Esophagus squamous epithelium (tissue), 5 donors: ENCODE data around the gene RTTN. TPM values are rescaled to one million over a fixed set of nuclear protein-coding genes. Genes with fewer than 3 reads are reported as not detected.

Experiments used
- DNase-seq: peaks from one replicate; lab custom pipeline; 2025; lab: John Stamatoyannopoulos, UW
- H3K27ac ChIP-seq, 4 donors: fragments of 200-600 bp; sonication (generic); one replicate each; pipeline ENCODE4 v1.5.1; 2016 to 2019; ENCODE audit warnings: mild to moderate bottlenecking in 1 of 4
- H3K27me3 ChIP-seq, 4 donors: fragments of 200-600 bp; sonication (generic); 1 replicate in 3 of 4; 2 replicates in 1 of 4; pipeline versions ENCODE4 v1.5.1 to v1.6.0; 2017 to 2021; ENCODE audit warnings: antibody characterized with exemption in 1 of 4
- H3K36me3 ChIP-seq, 3 donors: fragments of 200-600 bp; sonication (generic); one replicate each; pipeline ENCODE4 v1.5.1; 2016 to 2019
- H3K4me1 ChIP-seq, 3 donors: fragments of 200-600 bp; sonication (generic); one replicate each; pipeline ENCODE4 v1.5.1; 2017 to 2019
- H3K4me3 ChIP-seq, 4 donors: fragments of 200-600 bp; sonication (generic); 1 replicate in 3 of 4; 2 replicates in 1 of 4; pipeline ENCODE4 v1.5.1; 2016 to 2019; ENCODE audit warnings: mild to moderate bottlenecking in 2 of 4, moderate library complexity in 1 of 4
- H3K9me3 ChIP-seq, 3 donors: fragments of 200-600 bp; sonication (generic); one replicate each; pipeline ENCODE4 v1.5.1; 2016 to 2019
- CTCF ChIP-seq, 6 experiments: fragments of 450-650 bp in 4 of 6; fragments of 200-600 bp in 2 of 6; sonication (generic) in 2 of 6; IDR thresholded peaks; one replicate each; pipeline ENCODE4 v1.5.1; 2016 to 2019; ENCODE audit warnings: antibody characterized with exemption in 6 of 6, mild to moderate bottlenecking in 4 of 6, moderate library complexity in 4 of 6
- POLR2A ChIP-seq, 4 donors: fragments of 450-650 bp; IDR thresholded peaks; one replicate each; pipeline ENCODE4 v1.6.1; 2017; ENCODE audit warnings: antibody characterized with exemption in 4 of 4, mild to moderate bottlenecking in 4 of 4, moderate library complexity in 3 of 4
- WGBS, 2 donors: methylation state at CpG; one replicate each; pipeline ENCODE4 v1.1.5; 2018; 5-methylcytosine and 5-hydroxymethylcytosine counted together
- intact Hi-C: fragments of 100-400 bp; cut with DNase I; formaldehyde crosslinking; loops from one replicate; pipeline ENCODE4 v1.15.0; 2022
- total RNA-seq, 4 donors: library from RNA; depleted of rRNA; stranded (reverse); fragments of >200 nt; gene quantifications; one replicate each; pipeline ENCODE4 v1.1.0, GENCODE V29; 2016
- donor health status: DM: yes; HTN: yes; CAD: no.

Gene RTTN
- total RNA-seq, 4 donors from 2014 or later: 4.1 to 14.4 (median 9.2) TPM

GRCh38 chr18:70148039-70148938, 57.2 kb downstream of the RTTN start:
- no peaks in the 10 kb centered on the region for H3K27me3 ChIP-seq
- no peak for DNase-seq
- H3K27ac ChIP-seq: no peak overlapping the region
- H3K36me3 ChIP-seq: peaks cover 0 to 67% (median 4%) of the 10 kb centered on the region in 3 donors
- intact Hi-C loops: no loop called here
- no peak overlapping the region for H3K4me3 ChIP-seq
- H3K9me3 ChIP-seq: no peaks in the 10 kb centered on the region
- no peaks in the 10 kb centered on the region for H3K4me1 ChIP-seq
- TF ChIP-seq POLR2A (IDR thresholded peaks at IDR 0.05): no peak
- TF ChIP-seq CTCF (IDR thresholded peaks at IDR 0.05): no peak
- WGBS, 2 donors: 66 to 81% methylated on average over 8 of the region's 8 CpGs

- TF ChIP-seq POLR2A (IDR thresholded peaks at IDR 0.05): no peak
- no peak for TF ChIP-seq CTCF (IDR thresholded peaks at IDR 0.05)
- DNase-seq: no peak
- H3K9me3 ChIP-seq: no peaks in the 10 kb centered on the region
- no peaks in the 10 kb centered on the region for H3K27me3 ChIP-seq
- no peaks in the 10 kb centered on the region for H3K4me1 ChIP-seq
- H3K4me3 ChIP-seq: no peak overlapping the region
- peaks cover 0 to 77% (median 4%) of the 10 kb centered on the region in 3 donors for H3K36me3 ChIP-seq
- H3K27ac ChIP-seq: no peak overlapping the region
- WGBS, 2 donors: 85 to 95% methylated on average over 2 of the region's 2 CpGs
- intact Hi-C loops: no loop called here
Measured at GRCh38 chr18:70146174-70146573, 59.3 kb downstream of the RTTN start.

GRCh38 chr18:70142001-70142400, 63.5 kb downstream of the RTTN start:
- DNase-seq: no peak
- Histone ChIP-seq H3K4me3 (no peak overlapping the region), H3K4me1 (no peaks in the 10 kb centered on the region), H3K36me3 (peaks cover 0 to 50% (median 4%) of the 10 kb centered on the region in 3 donors), H3K27me3 (no peaks in the 10 kb centered on the region), H3K27ac (no peak overlapping the region), H3K9me3 (no peaks in the 10 kb centered on the region)
- intact Hi-C loops: no loop called here
- TF ChIP-seq CTCF (IDR thresholded peaks at IDR 0.05) (no peak), POLR2A (IDR thresholded peaks at IDR 0.05) (no peak)
- WGBS, 2 donors: 85 to 95% methylated on average over 3 of the region's 3 CpGs

- WGBS, 2 donors: 88 to 89% methylated on average over 1 of the region's 1 CpG
- peaks cover 0 to 32% (median 0%) of the 10 kb centered on the region in 3 donors for H3K36me3 ChIP-seq
Measured at GRCh38 chr18:70139138-70139537, 66.3 kb downstream of the RTTN start.

More at GRCh38 chr18:70139138-70139537, 66.3 kb downstream of the RTTN start:
- no peak for DNase-seq
- intact Hi-C loops: no loop called here
- Histone ChIP-seq H3K4me1 (no peaks in the 10 kb centered on the region), H3K27ac (no peak overlapping the region), H3K27me3 (no peaks in the 10 kb centered on the region), H3K9me3 (no peaks in the 10 kb centered on the region), H3K4me3 (no peak overlapping the region)
- TF ChIP-seq CTCF (IDR thresholded peaks at IDR 0.05) (no peak), POLR2A (IDR thresholded peaks at IDR 0.05) (no peak)
